Measurements from ENCODE around the gene SH3BP4.
"Not testable (repeated sequence)": the region's sequence is repeated elsewhere in the genome, so short reads cannot be mapped to it uniquely, and the experiment has no call there.

The SH3BP4 gene

GRCh38 chr2:235044501-235045271 is 92.9 kb downstream of the SH3BP4 start:
- no peak for DNase-seq

DNA sequence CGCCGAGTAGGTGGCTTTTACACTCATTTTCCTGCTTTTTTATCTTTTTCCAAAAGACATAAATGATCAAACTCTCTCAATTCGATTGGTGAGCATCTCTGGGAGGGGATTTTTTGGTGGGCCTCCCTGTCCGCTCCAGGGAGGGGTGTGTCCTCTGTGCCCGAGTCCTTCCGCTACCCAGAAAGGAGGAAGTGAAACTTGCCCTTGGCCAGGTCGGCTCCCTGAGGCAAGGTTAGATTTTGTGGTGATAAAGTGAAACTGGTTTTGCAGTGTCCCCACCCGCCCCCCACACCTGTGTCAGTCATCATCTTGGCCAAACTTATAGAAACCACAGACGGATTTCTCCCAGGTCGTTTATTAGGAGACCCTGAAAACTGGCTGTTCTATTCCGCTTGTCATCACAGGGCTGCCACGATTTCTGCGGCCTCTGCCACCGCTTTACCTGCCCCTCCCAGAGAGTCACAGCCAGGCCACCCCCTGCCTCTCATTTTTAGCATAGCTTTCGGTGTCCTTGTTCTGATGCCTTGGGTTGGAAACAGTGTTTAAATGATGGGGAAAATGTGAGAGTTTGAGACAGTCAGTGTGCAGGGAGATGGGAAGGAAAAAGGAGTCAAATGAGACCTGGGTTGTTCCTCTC is 93.6 kb downstream of the SH3BP4 start:
- DNase-seq = no peak

GRCh38 chr2:235045973-235046343 is 94.1 kb downstream of the SH3BP4 start:
- no peak for DNase-seq

GRCh38 chr2:235046589-235046988 is 94.8 kb downstream of the SH3BP4 start:
- no peak for DNase-seq

GRCh38 chr2:235047171-235048160 is 95.6 kb downstream of the SH3BP4 start:
- no peak for DNase-seq

GRCh38 chr2:235048549-235048948 is 96.7 kb downstream of the SH3BP4 start:
- no peak for DNase-seq

GRCh38 chr2:235049069-235049468 is 97.3 kb downstream of the SH3BP4 start:
- DNase-seq = no peak

DNA sequence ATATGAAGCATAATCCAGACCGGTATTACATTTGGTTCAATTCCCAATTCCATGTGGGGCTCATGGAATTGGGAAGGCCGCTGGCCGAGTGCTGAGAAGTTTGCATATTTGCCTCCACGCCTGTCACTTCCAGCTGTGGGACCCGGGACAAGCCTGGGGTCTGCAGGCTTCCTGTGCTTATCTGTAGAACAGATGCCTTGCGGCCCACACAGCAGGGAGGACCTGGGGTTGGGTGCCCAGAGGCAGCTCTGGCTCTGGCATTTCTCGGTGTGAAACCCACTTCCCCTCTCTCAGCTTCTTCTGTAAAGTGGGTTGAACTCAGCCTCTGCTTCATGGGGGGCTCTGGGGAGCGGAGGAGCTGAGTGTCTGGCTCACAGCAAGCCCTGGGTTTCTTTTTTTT is 97.9 kb downstream of the SH3BP4 start:
- DNase-seq = no peak

- no peak for DNase-seq
Observed at GRCh38 chr2:235050980-235051351, 99.1 kb downstream of the SH3BP4 start.

DNA sequence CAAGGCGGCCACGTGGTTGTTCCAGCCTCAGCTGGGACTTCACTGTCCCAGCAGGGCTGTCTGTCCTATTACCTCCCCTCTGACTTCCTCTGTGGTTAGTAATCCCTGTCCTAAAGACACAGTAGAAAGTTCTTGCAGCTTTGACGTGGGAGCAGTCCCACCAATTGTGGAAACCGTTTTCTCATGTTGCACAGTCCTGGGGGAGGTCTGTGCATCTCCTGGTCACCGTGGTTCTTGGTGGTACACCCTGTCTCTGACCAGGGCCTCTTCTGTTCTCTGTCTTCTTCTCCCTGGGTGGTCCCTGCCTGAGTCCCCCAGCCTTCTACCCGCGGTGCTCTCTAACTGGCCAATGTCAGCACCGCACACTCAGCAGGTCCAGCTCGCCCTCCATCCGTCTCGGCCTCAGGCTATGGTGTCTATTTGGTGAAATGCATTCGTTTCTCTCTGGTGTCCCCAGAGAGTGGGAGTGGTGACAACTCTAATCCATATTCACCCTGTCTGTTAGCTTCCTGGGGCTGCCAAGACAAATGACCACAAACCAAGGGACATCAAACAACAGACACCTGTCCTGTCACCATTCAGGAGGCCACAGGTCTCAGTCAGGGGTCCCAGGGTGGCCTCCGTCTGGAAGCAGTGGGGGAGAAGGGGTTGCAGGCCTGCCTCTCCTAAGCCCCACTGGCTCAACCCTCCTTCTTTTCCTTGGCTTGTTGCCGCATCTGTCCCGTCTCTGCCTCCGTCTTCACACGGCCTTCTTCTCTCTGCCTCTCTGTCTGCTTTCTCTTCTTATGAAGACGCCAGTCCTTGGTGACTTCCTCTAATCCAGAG is 99.8 kb downstream of the SH3BP4 start:
- no peak for DNase-seq

- no peak for DNase-seq
Observed at GRCh38 chr2:235052514-235053354, 100.9 kb downstream of the SH3BP4 start.

DNA sequence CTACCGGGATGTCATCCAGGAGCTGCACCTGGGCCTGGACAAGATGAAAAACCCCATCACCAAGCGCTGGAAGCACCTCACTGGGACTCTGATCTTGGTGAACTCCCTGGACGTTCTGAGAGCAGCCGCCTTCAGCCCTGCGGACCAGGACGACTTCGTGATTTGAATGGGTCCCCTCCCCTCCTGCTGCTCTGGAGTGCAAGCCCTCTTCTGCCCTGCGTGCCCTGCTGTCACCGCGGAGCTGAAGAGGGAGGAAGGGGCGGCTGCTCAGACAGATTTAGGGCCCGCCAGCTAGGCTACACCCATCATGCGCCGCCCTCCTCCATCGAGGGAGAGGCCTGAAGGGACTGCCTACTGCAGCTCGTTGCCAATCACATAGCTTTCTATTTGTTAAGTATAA is 101.8 kb downstream of the SH3BP4 start:
- no peak for DNase-seq

DNA sequence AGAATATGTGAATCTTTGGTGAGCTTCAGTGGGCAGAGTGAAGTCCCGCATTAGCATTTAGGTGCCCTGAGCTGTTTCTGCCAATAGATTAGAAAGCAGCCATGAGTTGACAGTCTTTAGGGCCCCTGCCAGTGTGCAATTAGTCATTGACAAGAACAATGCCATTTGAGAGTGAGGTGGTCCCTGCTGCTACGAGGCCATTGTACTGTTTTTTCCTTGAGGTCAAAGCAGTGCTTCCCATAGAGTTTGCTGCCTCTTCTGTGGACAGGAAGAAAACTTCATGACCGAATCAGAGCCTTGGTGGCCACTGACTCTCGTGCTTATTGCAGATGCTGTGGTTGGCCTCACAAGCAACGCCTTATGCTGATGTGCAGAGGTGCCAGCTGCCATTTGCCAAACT is 102.7 kb downstream of the SH3BP4 start:
- DNase-seq = no peak

DNA sequence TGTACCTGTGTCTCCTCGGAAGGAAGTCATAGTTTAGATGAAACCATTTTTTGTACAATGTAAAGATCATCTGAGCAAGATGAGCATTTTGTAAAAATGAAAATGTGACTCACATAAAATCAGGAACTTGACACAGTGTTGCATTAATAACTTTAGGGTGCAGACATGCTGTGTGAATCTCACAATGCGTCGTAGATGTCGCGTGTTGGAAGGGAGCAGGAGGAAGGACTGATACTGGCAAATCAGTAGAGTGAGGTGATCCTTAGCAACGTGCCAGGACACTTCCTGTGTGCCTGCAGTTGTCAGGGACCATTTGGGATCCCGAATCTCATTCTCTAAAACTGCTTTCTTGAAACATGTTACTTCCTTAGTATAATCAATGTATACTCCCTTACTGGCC is 103.1 kb downstream of the SH3BP4 start:
- no peak for DNase-seq

- no peak for DNase-seq
Observed at GRCh38 chr2:235055891-235056516, 104.2 kb downstream of the SH3BP4 start.

DNA sequence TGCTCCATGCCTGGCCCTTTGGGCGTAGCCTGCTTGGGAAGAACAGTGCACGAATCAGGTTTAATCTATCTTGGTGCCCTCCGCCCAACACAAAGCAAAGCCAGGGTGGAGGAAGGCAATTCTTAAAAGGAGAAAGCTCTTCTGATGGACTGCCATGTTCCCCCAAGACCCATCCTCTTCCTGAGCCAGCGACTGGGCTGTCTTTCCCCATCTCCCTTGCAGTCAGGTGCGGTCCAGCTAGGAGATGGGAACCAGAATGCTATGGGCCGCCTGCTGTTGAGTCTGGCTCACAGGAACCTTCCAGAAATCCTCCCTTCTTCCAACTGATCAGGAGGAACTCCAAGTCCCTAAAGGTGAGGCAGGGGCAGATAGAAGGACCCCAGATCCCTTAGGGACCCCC is 105.0 kb downstream of the SH3BP4 start:
- DNase-seq = no peak

- DNase-seq = not testable (repeated sequence)
Observed at GRCh38 chr2:235057616-235058015, 105.8 kb downstream of the SH3BP4 start.

GRCh38 chr2:235059161-235059560 is 107.3 kb downstream of the SH3BP4 start:
- DNase-seq = no peak

DNA sequence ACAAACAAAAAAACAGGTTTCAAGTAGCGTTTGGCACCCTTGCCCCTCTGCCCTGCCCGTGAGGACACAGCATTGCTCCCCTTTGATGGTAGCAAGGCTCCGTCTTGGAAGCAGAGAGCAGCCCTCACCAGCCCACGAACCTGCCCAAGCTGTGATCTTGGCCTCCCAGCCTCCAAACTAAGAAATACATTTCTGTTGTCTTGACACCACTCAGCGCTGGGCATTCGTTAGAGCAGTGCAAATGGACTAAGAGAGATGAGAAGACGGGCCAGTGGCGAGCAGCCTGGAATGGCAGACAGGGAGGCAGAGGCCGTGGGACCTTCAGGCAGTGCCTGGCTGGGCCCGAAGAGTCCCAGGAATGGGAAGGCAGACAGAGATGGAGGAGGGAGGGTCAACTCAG is 109.8 kb downstream of the SH3BP4 start:
- no peak for DNase-seq

DNA sequence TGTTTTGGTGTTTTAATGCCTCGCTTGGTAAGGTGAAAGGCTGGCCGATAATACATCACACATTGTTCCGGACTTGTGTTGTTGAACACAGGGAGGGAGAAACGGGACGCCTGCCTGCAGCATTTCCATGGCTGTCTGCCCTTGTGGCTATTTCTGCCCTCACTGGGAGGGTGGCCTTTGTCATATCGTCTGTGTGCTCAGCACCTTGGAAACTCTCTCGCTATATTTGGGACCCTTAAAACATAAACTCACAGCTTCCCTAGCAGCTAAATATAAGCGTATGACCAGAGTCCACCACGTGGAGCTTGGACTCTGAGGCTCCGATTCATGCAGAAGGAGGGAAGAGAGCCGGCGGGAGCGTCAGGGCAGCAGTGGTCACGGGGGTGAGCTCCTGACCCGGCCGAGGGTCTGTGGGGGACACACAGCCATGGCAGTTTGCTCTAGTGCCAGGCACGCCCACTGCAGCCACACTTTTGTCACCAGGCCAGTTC is 111.7 kb downstream of the SH3BP4 start:
- no peak for DNase-seq

- DNase-seq = no peak
Observed at GRCh38 chr2:235064976-235065375, 113.2 kb downstream of the SH3BP4 start.
